Neural cell (in vitro differentiated cells): Measurements from ENCODE around the gene PPP3CB. TPM values are rescaled to one million over a fixed set of nuclear protein-coding genes. Genes with fewer than 3 reads are reported as not detected.

Experiments used
- H2AFZ ChIP-seq: fragments of 200-600, 300-800 bp; sonication (generic), shearing (Covaris generic); 2 replicates; pipeline ENCODE4 v1.6.0; 2014; ENCODE audit warnings: low read depth, mild to moderate bottlenecking, antibody characterized with exemption, low read length, moderate library complexity
- H3F3A ChIP-seq: fragments of 200-600 bp; shearing (Covaris generic); 2 replicates; pipeline ENCODE4 v1.6.1; 2016; ENCODE audit warnings: mild to moderate bottlenecking, moderate library complexity, mixed read lengths, antibody characterized with exemption, low read length; ENCODE audit not compliant: insufficient read depth, poor library complexity, severe bottlenecking
- H3K27ac ChIP-seq: fragments of 200-600, 300-800 bp; sonication (generic), shearing (Covaris generic); 2 replicates; pipeline ENCODE4 v1.5.1; 2014; ENCODE audit warnings: mild to moderate bottlenecking, low read length, moderate library complexity
- H3K27me3 ChIP-seq: fragments of 300-800, 200-600 bp; sonication (generic), shearing (Covaris generic); 2 replicates; pipeline ENCODE4 v1.6.0; 2014; ENCODE audit warnings: mild to moderate bottlenecking, low read depth, low read length, moderate library complexity; ENCODE audit not compliant: insufficient read depth
- H3K36me3 ChIP-seq: fragments of 300-800, 200-600 bp; sonication (generic), shearing (Covaris generic); 2 replicates; pipeline ENCODE4 v1.5.1; 2014; ENCODE audit warnings: mild to moderate bottlenecking, antibody characterized with exemption, low read length, moderate library complexity; ENCODE audit not compliant: insufficient read depth
- H3K4me2 ChIP-seq: fragments of 300-800, 200-600 bp; sonication (generic), shearing (Covaris generic); 2 replicates; pipeline ENCODE4 v1.6.0; 2014; ENCODE audit warnings: mild to moderate bottlenecking, low read length
- H3K4me3 ChIP-seq: fragments of 300-800, 200-600 bp; sonication (generic), shearing (Covaris generic); 2 replicates; pipeline ENCODE4 v1.5.1; 2014; ENCODE audit warnings: mild to moderate bottlenecking, low read length, moderate library complexity
- H3K79me2 ChIP-seq: fragments of 200-600 bp; shearing (Covaris generic); replicated peaks from 2 replicates; pipeline ENCODE4 v1.6.0; 2014; ENCODE audit warnings: mild to moderate bottlenecking, low read length, moderate library complexity; ENCODE audit not compliant: insufficient read depth
- H3K9ac ChIP-seq: fragments of 300-800, 200-600 bp; sonication (generic), shearing (Covaris generic); 2 replicates; pipeline ENCODE4 v1.6.1; 2016; ENCODE audit warnings: mild to moderate bottlenecking, low read length, mixed read lengths
- H3K9me2 ChIP-seq: fragments of 200-600 bp; shearing (Covaris generic); 2 replicates; pipeline ENCODE4 v1.6.1; 2016; ENCODE audit warnings: mild to moderate bottlenecking, low read length, mixed read lengths; ENCODE audit not compliant: insufficient read depth
- H3K9me3 ChIP-seq: fragments of 200-600, 300-800 bp; sonication (generic), shearing (Covaris generic); 2 replicates; pipeline ENCODE4 v1.6.1; 2016; ENCODE audit warnings: mild to moderate bottlenecking, mixed run types, low read length, moderate library complexity, mixed read lengths
- H4K20me1 ChIP-seq: fragments of 200-600 bp; shearing (Covaris generic); 2 replicates; pipeline ENCODE4 v1.6.1; 2016; ENCODE audit warnings: mild to moderate bottlenecking, mixed run types; ENCODE audit not compliant: insufficient read depth
- CTCF ChIP-seq: fragments of 450-650 bp; IDR thresholded peaks from 2 replicates; pipeline ENCODE4 v1.5.1; 2014; ENCODE audit warnings: antibody characterized with exemption, mild to moderate bottlenecking, moderate library complexity; ENCODE audit not compliant: poor library complexity, severe bottlenecking
- EP300 ChIP-seq: fragments of 450-650 bp; conservative IDR thresholded peaks from 2 replicates; pipeline ENCODE4 v1.6.1; 2014; ENCODE audit warnings: antibody characterized with exemption, mild to moderate bottlenecking, moderate library complexity; ENCODE audit not compliant: poor library complexity, severe bottlenecking
- EZH2 ChIP-seq: fragments of 200-600, 300-800 bp; shearing (Covaris generic), sonication (generic); IDR thresholded peaks from 2 replicates; pipeline ENCODE4 v1.6.1; 2014; ENCODE audit warnings: antibody characterized with exemption, low read length, borderline replicate concordance, mild to moderate bottlenecking; ENCODE audit not compliant: insufficient read depth, poor library complexity, severe bottlenecking
- MXI1 ChIP-seq: fragments of 450-650 bp; conservative IDR thresholded peaks from 2 replicates; pipeline ENCODE4 v1.6.1; 2014; ENCODE audit warnings: antibody characterized with exemption, mild to moderate bottlenecking; ENCODE audit not compliant: poor library complexity, severe bottlenecking
- POLR2AphosphoS5 ChIP-seq: IDR thresholded peaks from 2 replicates; pipeline ENCODE4 v1.6.1; 2012
- RAD21 ChIP-seq: fragments of 450-650 bp; conservative IDR thresholded peaks from 2 replicates; pipeline ENCODE4 v1.6.1; 2014; ENCODE audit warnings: antibody characterized with exemption, mild to moderate bottlenecking, moderate library complexity
- REST ChIP-seq: IDR thresholded peaks from 2 replicates; pipeline ENCODE4 v1.6.1; 2012; ENCODE audit warnings: borderline replicate concordance
- SMC3 ChIP-seq: fragments of 450-650 bp; conservative IDR thresholded peaks from 2 replicates; pipeline ENCODE4 v1.6.1; 2014; ENCODE audit warnings: antibody characterized with exemption, mild to moderate bottlenecking, moderate library complexity; ENCODE audit not compliant: poor library complexity
- TAF1 ChIP-seq: IDR thresholded peaks from 2 replicates; pipeline ENCODE4 v1.6.1; 2012; ENCODE audit warnings: low read depth
- polyA plus RNA-seq: library from polyadenylated mRNA; depleted of rRNA; stranded (reverse); fragments of >200 nt; gene quantifications from 2 replicates; pipeline ENCODE4 v1.2.3, GENCODE V29; 2014

The PPP3CB gene
- polyA plus RNA-seq, 1 donor from 2014 or later, result 101 TPM

GRCh38 chr10:73506074-73506473, 10.2 kb upstream of the PPP3CB start:
- no peaks in the 10 kb centered on the region for H3K9me2 ChIP-seq
- no peaks in the 10 kb centered on the region for H3K9me3 ChIP-seq
- H3F3A ChIP-seq, result no peaks in the 10 kb centered on the region
- H3K27me3 ChIP-seq, result no peaks in the 10 kb centered on the region
- H3K4me2 ChIP-seq, result no peak overlapping the region
- H2AFZ ChIP-seq, result no peak overlapping the region
- no peaks in the 10 kb centered on the region for H3K79me2 ChIP-seq
- H3K36me3 ChIP-seq, result no peaks in the 10 kb centered on the region
- H3K27ac ChIP-seq, result no peak overlapping the region
- no peaks in the 10 kb centered on the region for H4K20me1 ChIP-seq
- H3K4me3 ChIP-seq, result no peak overlapping the region
- H3K9ac ChIP-seq, result no peak overlapping the region
- no peak for TF ChIP-seq CTCF
- no peak for TF ChIP-seq EP300
- no peak for TF ChIP-seq RAD21
- TF ChIP-seq POLR2AphosphoS5, result no peak
- no peak for TF ChIP-seq REST
- no peak for TF ChIP-seq SMC3
- TF ChIP-seq MXI1, result no peak
- no peak for TF ChIP-seq EZH2

- H3K9me3 ChIP-seq, result no peaks in the 10 kb centered on the region
- TF ChIP-seq EZH2, result no peak
- no peak for TF ChIP-seq MXI1
- TF ChIP-seq TAF1, result no peak
- no peak for TF ChIP-seq SMC3
- TF ChIP-seq POLR2AphosphoS5, result no peak
- no peak for TF ChIP-seq RAD21
- no peaks in the 10 kb centered on the region for H3F3A ChIP-seq
- H3K9ac ChIP-seq, result no peak overlapping the region
- H3K27ac ChIP-seq, result no peak overlapping the region
- H3K79me2 ChIP-seq, result no peaks in the 10 kb centered on the region
- no peak overlapping the region for H2AFZ ChIP-seq
- no peak overlapping the region for H3K4me2 ChIP-seq
- no peaks in the 10 kb centered on the region for H3K9me2 ChIP-seq
- no peaks in the 10 kb centered on the region for H3K36me3 ChIP-seq
- no peaks in the 10 kb centered on the region for H4K20me1 ChIP-seq
- no peak overlapping the region for H3K4me3 ChIP-seq
- no peaks in the 10 kb centered on the region for H3K27me3 ChIP-seq
Measured at GRCh38 chr10:73503037-73503436, 7.2 kb upstream of the PPP3CB start.

GRCh38 chr10:73501651-73502050, 5.8 kb upstream of the PPP3CB start:
- Histone ChIP-seq H2AFZ (no peak overlapping the region), H3K9me3 (no peaks in the 10 kb centered on the region), H3K27ac (no peak overlapping the region), H3K79me2 (no peaks in the 10 kb centered on the region), H3K9ac (no peak overlapping the region), H3K4me3 (no peak overlapping the region), H3K9me2 (no peaks in the 10 kb centered on the region), H3K4me2 (no peak overlapping the region), H4K20me1 (no peaks in the 10 kb centered on the region), H3F3A (no peaks in the 10 kb centered on the region), H3K27me3 (no peaks in the 10 kb centered on the region), H3K36me3 (no peaks in the 10 kb centered on the region)
- TF ChIP-seq EP300, result no peak
- no peak for TF ChIP-seq TAF1
- TF ChIP-seq MXI1, result no peak
- TF ChIP-seq REST, result no peak
- no peak for TF ChIP-seq POLR2AphosphoS5
